HG02623 (cell line): ENCODE results near the gene IGFBP2.

Experiments used
- ATAC-seq: cut with Tn5 transposase; IDR thresholded peaks from one replicate; pipeline ENCODE4 v1.9.1; 2021; ENCODE audit warnings: moderate library complexity; ENCODE audit not compliant: unreplicated experiment

The IGFBP2 gene

GRCh38 chr2:216636551-216637450, 3.6 kb downstream of the IGFBP2 start:
- no peak for ATAC-seq

- no peak for ATAC-seq
Measured at GRCh38 chr2:216637472-216637871, 4.3 kb downstream of the IGFBP2 start.

GRCh38 chr2:216643986-216644659, 10.9 kb downstream of the IGFBP2 start:
- no peak for ATAC-seq

GRCh38 chr2:216644842-216645635, 11.8 kb downstream of the IGFBP2 start:
- no peak for ATAC-seq

- no peak for ATAC-seq
Measured at GRCh38 chr2:216645636-216645950, 12.4 kb downstream of the IGFBP2 start.

- ATAC-seq: no peak
Measured at GRCh38 chr2:216646116-216646515, 12.9 kb downstream of the IGFBP2 start.

GRCh38 chr2:216648105-216648504, 14.9 kb downstream of the IGFBP2 start:
- ATAC-seq: no peak

GRCh38 chr2:216649574-216649973, 16.4 kb downstream of the IGFBP2 start:
- no peak for ATAC-seq

GRCh38 chr2:216650626-216651257, 17.5 kb downstream of the IGFBP2 start:
- ATAC-seq: no peak

- no peak for ATAC-seq
Measured at GRCh38 chr2:216651351-216651881, 18.2 kb downstream of the IGFBP2 start.

- no peak for ATAC-seq
Measured at GRCh38 chr2:216652566-216652965, 19.3 kb downstream of the IGFBP2 start.

- no peak for ATAC-seq
Measured at GRCh38 chr2:216653093-216653799, 20.0 kb downstream of the IGFBP2 start.

GRCh38 chr2:216653931-216654365, 20.7 kb downstream of the IGFBP2 start:
- ATAC-seq: no peak

- no peak for ATAC-seq
Measured at GRCh38 chr2:216654528-216655052, 21.4 kb downstream of the IGFBP2 start.

GRCh38 chr2:216657086-216657855, 24.1 kb downstream of the IGFBP2 start:
- ATAC-seq: no peak

- ATAC-seq: no peak
Measured at GRCh38 chr2:216657980-216658379, 24.8 kb downstream of the IGFBP2 start.

GRCh38 chr2:216658757-216659156, 25.5 kb downstream of the IGFBP2 start:
- ATAC-seq: no peak

- no peak for ATAC-seq
Measured at GRCh38 chr2:216659276-216659675, 26.1 kb downstream of the IGFBP2 start.

GRCh38 chr2:216660496-216660895, 27.3 kb downstream of the IGFBP2 start:
- ATAC-seq: no peak
